NCI-H2029 (cell line): ENCODE data around the gene SLC39A11.
A peak's percentile ranks its signal among the peaks of the same experiment; 100 is the strongest.
"Not testable (repeated sequence)": the region's sequence is repeated elsewhere in the genome, so short reads cannot be mapped to it uniquely, and the experiment has no call there.

Experiments
- DNase-seq: peaks from one replicate; lab custom pipeline; 2025; lab: John Stamatoyannopoulos, UW

SLC39A11 gene

DNA sequence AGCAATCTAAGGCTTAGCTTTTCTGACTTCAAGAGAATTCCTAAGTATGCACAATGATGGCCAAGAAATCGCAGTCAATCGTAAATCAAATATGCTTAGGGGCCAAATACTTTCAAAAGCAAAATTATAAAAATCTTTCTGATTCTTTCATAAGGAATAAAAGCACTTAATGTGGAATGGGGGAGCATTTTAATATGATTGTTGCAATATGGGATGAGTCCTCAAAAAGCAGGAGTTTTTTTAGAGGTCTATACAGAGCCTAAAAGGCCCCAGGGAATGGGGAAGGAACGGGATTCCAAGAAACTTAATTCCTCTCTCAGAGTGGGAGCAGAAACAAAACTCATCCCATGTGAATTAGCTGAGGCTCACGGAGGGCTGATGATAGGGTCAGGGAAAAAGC is 14.7 kb upstream of the SLC39A11 start:
- DNase-seq = no peak

DNA sequence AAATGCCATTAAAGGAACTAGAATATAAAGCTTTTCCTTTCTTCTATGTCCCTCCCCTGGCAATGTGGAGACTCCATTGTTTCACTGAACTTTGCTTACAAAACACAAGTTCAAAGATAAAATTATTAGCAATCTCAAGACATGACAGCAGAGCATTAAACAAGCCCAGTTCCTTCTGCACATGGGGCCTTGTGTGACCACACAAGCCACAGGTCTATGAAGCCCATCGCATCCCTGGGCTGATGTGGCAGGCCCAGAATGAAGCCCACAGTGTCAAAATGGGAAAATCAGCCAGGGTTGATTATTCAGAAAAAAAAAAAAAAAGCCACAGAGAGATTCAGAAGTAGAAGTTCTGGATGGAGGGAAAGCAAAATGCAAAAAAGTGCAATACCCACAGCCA is 12.9 kb upstream of the SLC39A11 start:
- no peak for DNase-seq

- DNase-seq = no peak
Measured at GRCh38 chr17:73104450-73104849, 12.0 kb upstream of the SLC39A11 start.

DNA sequence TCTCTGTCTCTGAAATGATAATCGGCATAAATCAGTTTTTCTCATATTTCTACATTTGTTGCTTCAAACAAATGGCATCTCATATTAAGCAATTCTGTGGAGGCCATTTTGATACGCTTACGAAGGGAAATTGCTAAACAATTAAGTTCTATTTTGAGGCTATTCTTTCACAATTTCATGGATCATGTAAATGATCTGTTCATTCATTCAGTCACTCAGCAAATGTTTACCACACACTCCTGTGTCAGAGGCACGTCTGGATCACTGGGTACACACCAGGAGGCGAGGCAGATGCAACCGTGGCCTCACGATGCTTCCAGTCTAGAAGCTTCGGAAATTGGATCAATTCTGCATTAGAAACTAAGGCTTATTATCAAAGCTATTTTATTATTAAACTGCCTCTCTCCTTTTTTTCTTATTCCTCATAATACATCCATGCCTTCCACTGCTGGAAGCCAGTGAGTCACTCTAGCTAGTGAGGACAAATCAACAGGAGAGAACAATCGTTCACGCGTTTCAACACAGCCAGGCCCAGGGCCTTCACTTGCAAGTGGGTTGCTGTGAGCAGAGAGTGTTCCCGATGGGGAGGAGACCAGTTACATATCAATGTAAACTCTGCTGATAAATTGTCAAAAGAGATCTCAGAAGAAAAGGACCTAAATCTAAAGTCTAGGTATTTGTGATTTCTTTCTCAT is 11.3 kb upstream of the SLC39A11 start:
- no peak for DNase-seq

DNA sequence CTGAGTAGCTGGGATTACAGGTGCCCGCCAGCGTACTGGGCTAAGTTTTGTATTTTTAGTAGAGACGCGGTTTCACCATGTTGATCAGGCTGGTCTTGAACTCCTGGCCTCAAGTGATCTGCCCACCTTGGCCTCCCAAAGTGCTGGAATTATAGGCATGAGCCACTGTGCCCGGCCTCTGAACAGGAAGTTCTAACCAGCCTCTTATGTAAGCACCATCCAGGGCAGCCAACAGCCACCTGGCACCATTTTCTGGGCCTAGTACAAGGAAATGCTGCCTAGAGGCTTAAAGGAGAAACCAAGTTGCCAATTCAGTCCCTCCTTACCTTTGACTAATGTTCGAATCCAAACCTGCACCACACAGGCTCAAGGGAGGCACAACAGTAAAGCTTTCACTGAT is 8.5 kb upstream of the SLC39A11 start:
- DNase-seq = no peak

DNA sequence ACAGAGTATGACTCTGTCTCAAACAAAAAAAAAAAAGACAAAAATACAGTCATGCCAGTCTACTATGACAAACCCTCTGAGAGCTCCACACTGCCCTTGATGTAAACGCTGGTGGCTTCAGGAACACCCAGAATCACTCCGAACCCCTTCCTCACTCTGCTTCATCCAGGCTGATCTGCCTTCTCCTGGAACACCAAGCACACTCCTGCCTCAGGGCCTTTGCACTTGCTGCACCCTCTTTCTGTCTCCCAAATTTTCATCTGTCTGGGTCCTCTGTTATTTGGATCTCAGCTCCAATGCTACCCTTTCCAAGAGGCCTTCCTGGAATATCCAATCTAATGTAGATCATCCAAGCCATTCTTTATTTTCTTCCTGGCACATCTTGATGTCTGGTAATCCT is 7.9 kb upstream of the SLC39A11 start:
- DNase-seq = no peak

DNA sequence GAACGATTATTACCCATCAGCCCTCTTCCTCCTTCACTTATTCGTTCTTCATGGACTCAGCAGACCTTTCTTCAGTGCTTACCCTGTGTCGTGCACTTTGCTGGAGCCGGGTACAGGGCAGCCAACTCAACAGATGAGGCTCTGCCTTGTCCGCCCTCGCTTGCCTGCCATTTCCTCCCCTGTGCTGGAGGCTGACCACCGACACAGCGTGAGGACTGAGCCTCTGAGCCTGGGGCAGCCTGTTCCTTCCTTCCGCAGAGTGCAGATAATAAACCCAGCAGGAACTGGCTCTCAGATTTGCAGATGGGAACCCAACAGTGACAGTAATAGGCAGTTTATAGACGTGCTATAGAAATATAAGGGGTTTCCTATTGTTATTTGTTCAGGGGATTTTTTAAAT is 7.0 kb upstream of the SLC39A11 start:
- no peak for DNase-seq

DNA sequence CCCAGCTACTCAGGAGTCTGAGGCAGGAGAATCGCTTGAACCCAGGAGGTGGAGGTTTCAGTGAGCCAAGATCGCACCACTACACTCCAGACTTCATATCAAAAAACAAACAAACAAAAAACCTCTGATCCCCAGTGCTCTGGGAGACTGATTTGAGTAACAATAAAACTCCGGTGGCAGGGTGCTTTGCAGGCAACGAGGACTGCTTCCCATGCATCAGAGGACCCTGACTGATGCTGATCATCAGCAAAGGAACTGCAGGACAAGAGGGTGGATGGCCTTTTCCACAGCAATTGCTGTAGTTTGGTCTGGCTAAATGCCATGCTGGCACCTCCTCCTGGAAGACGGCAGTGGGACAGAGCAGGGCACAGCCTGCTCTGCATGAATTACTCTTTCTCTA is 6.4 kb upstream of the SLC39A11 start:
- no peak for DNase-seq

DNA sequence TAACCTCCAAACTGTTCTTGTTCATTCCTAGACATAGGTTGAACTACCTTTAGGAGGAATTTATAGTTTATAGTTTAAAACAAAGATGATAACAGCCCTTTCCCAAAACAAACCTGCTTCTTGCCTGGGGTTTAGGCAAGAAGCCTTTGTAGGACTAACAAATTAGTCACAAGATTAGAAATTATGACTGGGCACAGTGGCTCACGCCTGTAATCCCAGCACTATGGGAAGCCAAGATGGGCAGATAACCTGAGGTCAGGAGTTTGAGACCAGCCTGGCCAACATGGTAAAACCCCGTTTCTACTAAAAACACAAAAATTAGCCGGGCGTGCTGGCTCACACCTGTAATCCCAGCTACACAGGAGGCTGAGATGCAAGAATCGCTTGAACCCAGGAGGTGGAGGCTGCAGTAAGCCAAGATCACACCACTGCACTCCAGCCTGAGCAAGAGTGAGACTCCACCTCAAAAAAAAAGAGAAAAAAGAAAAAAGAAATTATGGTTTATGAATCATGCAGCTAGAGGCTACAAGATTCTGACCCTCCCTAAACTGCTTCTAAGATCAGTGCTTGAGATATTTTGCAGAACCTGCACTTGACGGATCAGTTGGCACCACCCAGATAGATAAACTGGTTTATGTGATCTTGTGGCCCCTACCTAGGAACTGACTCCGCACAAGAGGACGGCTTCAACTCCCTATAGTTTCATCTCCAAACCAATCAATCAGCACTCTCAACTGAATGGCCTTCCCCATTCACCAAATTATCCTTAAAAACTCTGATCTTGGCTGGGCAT is 5.7 kb upstream of the SLC39A11 start:
- not testable (repeated sequence) for DNase-seq

DNA sequence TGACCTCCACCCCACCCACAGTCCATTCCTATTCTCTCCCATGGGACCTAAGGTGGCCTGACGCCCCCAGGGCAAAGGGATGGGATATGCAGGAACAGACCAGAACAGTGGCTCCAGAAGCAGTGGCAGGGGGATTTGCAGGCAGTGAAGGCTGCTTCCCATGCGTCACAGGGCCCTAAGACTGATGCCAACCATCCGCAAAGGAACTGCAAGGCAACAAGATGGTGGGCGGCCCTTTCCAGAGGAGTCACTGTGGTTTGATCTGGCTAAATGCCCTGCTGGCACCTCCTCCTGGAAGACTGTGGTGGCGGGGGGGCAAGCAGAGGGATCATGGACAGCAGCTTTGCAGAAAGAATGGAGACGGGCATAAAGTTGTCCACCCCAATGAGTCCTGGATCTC is 4.4 kb upstream of the SLC39A11 start:
- no peak for DNase-seq

GRCh38 chr17:73096211-73096610 is 3.7 kb upstream of the SLC39A11 start:
- no peak for DNase-seq

DNA sequence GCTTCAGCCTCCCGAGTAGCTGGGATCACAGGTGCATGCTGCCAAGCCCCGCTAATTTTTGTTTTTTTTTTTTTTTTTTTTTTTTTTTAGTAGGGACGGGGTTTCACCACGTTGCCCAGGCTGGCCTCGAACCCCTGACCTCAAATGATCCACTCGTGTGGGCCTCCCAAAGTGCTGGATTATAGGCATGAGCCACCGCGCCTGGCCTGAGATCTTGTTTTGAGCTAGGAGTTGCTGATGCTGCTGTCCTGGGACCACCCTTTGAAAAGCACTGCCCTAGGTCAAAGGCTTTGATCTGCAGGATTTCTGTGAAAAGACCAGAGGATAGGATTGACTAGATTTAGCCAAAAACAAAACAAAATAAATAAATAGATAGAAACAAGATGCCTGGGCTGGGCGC is 798 bp upstream of the SLC39A11 start:
- no peak for DNase-seq

- DNase-seq = no peak
Measured at GRCh38 chr17:73091770-73092522, 542 bp downstream of the SLC39A11 start.

- no peak for DNase-seq
Measured at GRCh38 chr17:73091410-73091769, 1.1 kb downstream of the SLC39A11 start.

DNA sequence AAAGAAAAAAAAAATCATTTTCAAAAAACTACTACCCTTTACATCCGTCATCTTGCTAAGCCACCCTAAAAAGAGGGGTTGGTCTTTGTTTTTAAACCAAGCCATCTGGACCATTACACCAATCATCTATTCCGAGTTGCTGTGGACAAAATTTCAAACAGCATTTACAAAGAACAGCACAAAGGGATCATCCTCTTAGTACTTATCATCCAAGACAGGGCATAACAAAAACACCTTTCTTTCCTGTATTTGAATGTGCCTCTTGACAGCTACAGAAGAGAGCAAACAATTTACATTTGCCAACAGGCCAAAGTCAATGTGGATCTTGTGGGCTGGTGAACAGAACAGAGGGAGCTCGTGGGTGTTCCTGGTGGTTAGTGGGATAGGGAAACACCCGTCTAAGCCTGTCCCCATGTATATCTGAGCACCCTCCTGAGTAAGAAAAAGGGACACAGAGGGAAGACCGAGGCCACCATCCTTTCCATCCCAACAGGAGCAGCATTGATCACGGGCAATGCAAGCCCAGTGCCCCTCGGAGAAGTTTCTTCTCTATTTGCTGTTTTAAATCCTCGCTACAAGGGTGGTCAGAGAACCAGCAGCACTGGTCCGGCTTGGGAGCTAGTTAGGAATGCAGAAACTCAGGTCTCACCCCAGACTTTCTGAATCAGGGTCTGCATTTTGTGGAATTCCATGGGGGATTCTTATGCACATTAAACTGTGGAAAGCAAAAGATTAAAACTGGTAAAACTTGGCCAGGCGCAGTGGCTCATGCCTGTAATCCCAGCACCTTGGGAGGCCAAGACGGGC is 1.9 kb downstream of the SLC39A11 start:
- peak; percentile 15 for DNase-seq

GRCh38 chr17:73089322-73090317 is 2.9 kb downstream of the SLC39A11 start:
- DNase-seq = no peak

DNA sequence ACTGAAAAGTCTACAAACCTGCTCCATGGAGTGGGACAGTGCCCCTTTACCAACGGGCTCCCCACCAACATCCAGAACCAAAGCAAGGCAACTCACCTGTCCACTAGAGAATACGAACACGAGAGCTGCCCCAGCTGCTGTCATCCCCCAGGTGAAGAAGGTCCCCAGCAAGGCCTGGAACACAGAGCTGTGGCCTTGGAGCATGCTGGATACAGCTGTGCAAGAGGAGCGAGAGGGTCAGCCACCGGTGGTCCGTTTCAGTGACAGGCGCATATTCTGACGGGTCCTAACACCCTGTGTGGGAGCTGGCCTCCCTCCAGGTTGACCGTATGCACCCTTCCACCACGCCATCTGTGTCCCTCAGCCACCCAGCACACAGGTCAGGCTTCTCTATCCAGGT is 3.9 kb downstream of the SLC39A11 start:
- DNase-seq = no peak

DNA sequence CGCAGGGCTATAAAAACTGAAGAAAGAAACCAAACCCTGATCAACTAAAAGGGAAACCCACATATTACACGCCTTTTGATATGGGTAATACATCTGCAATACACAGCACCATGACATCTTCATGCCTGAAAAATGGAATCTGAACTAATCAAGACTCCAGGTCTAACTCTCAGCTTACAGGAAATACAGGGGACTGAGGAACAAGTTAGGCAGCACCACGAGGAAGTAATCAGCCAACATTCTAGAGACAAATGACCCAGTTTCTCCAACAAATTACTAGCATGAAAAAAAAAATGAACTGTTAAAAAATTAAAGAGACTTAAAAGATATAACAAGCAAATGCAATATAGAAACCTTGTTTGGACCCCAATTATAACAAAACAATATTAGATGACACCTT is 9.1 kb downstream of the SLC39A11 start:
- no peak for DNase-seq

- DNase-seq = no peak
Measured at GRCh38 chr17:73074566-73074965, 17.9 kb downstream of the SLC39A11 start.

DNA sequence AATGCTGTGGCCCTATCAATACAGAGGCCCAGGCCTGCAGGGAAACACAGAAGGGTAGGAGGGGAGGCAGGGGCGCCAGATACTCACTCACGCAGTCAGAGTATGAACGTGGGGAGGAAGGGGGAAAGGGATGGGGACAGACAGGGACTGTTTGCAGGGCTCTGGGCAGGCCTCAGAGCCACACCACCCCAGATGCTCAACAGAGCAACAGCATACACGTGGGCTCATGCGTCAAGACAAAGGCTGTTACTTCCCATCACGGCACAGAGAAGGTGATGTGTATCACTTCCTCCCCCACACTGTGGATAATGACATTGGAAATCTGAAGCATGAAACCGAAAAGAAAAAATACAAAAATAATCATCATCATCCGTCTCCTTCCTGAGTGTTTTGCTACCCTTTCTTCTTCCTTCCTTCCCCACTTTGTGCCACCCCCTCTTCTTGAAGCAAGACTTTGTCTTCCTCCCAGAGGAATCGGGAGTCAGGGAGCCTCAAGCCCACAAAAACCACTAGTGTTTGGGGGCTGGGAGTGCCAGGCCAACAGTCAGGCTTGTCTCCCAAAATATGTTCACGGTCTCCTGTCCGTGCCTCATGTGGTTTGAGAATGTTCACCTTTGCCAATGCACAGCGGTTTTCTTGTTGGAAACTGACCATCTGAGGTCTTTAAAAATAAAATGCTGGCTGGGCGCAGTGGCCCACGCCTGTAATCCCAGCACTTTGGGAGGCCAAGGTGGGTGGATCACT is 20.1 kb downstream of the SLC39A11 start:
- DNase-seq = no peak
